ENCODE measurements around the gene CACNA1E.
A peak's percentile ranks its signal among the peaks of the same experiment; 100 is the strongest.

GRCh38 chr1:181676269-181676668, 193.0 kb downstream of the CACNA1E start:
- TF ChIP-seq CTCF (IDR thresholded peaks at IDR 0.05): peak; percentile 49
- TF ChIP-seq EZH2 (IDR thresholded peaks at IDR 0.05; ENCODE audit: borderline replicate concordance, insufficient read depth, low read depth, low read length, poor library complexity, severe bottlenecking): no peak
